GM23338 (cell line): Measurements from ENCODE around the gene KCNN3. TPM values are rescaled to one million over a fixed set of nuclear protein-coding genes. Genes with fewer than 3 reads are reported as not detected.
A peak's percentile ranks its signal among the peaks of the same experiment; 100 is the strongest.
"Not testable (repeated sequence)": the region's sequence is repeated elsewhere in the genome, so short reads cannot be mapped to it uniquely, and the experiment has no call there.

Experiments used
- ATAC-seq: fragments of 200-7000 bp; cut with Tn5 transposase; 3 replicates; pipeline ENCODE4 v1.9.1; 2020
- DNase-seq: peaks from one replicate; pipeline ENCODE4 v3.0.0-alpha.2; 2015; ENCODE audit warnings: low spot score
- H2AFZ ChIP-seq: fragments of 200-600 bp; sonication (generic); 2 replicates; pipeline ENCODE4 v1.8.0; 2016; ENCODE audit warnings: antibody characterized with exemption, mild to moderate bottlenecking, moderate library complexity
- H3F3A ChIP-seq: fragments of 200-600 bp; sonication (generic); replicated peaks from 2 replicates; pipeline ENCODE4 v1.8.0; 2017; ENCODE audit warnings: antibody characterized with exemption, mixed run types, low read depth
- H3K27ac ChIP-seq: fragments of 200-600 bp; sonication (generic); 2 replicates; pipeline ENCODE4 v1.6.1; 2016; ENCODE audit warnings: low read depth
- H3K27me3 ChIP-seq: fragments of 200-600 bp; sonication (generic); 2 replicates; pipeline ENCODE4 v1.8.0; 2016; ENCODE audit warnings: mild to moderate bottlenecking, mixed run types, moderate library complexity; ENCODE audit not compliant: insufficient read depth
- H3K36me3 ChIP-seq: fragments of 200-600 bp; sonication (generic); 2 replicates; pipeline ENCODE4 v1.8.0; 2016; ENCODE audit warnings: mild to moderate bottlenecking; ENCODE audit not compliant: insufficient read depth
- H3K4me1 ChIP-seq: fragments of 200-600 bp; sonication (generic); 2 replicates; pipeline ENCODE4 v1.8.0; 2016; ENCODE audit warnings: mild to moderate bottlenecking, moderate library complexity; ENCODE audit not compliant: insufficient read depth
- H3K4me2 ChIP-seq: fragments of 200-600 bp; sonication (generic); 2 replicates; pipeline ENCODE4 v1.7.1; 2017; ENCODE audit warnings: mixed run types
- H3K4me3 ChIP-seq: fragments of 200-600 bp; sonication (generic); 2 replicates; pipeline ENCODE4 v1.6.1; 2016; ENCODE audit warnings: mixed run types
- H3K79me2 ChIP-seq: fragments of 200-600 bp; sonication (generic); replicated peaks from 2 replicates; pipeline ENCODE4 v1.8.0; 2017; ENCODE audit warnings: mild to moderate bottlenecking; ENCODE audit not compliant: insufficient read depth
- H3K9me2 ChIP-seq: fragments of 200-600 bp; sonication (generic); 2 replicates; pipeline ENCODE4 v1.8.0; 2017; ENCODE audit not compliant: insufficient read depth
- H4K20me1 ChIP-seq: fragments of 200-600 bp; sonication (generic); replicated peaks from 2 replicates; pipeline ENCODE4 v1.8.0; 2017; ENCODE audit warnings: mild to moderate bottlenecking; ENCODE audit not compliant: insufficient read depth
- H3K27ac Mint-ChIP-seq: 2 replicates; pipeline ENCODE4 v1.8.0; 2020; ENCODE audit warnings: inconsistent platforms, mild to moderate bottlenecking, moderate library complexity, mixed read lengths
- H3K27me3 Mint-ChIP-seq: 3 replicates; pipeline ENCODE4 v1.8.0; 2022; ENCODE audit warnings: low read depth, mild to moderate bottlenecking, moderate library complexity, mixed read lengths, inconsistent platforms; ENCODE audit not compliant: insufficient read depth, poor library complexity
- H3K36me3 Mint-ChIP-seq: 3 replicates; pipeline ENCODE4 v1.8.0; 2021; ENCODE audit warnings: low read depth, mild to moderate bottlenecking, inconsistent platforms, moderate library complexity, mixed read lengths
- H3K4me1 Mint-ChIP-seq: 3 replicates; pipeline ENCODE4 v1.8.0; 2020; ENCODE audit warnings: mild to moderate bottlenecking, inconsistent platforms, mixed read lengths
- H3K4me3 Mint-ChIP-seq: 3 replicates; pipeline ENCODE4 v1.8.0; 2021; ENCODE audit warnings: moderate library complexity, mild to moderate bottlenecking, inconsistent platforms, mixed read lengths
- H3K9me3 Mint-ChIP-seq: 3 replicates; pipeline ENCODE4 v1.8.0; 2020; ENCODE audit warnings: moderate library complexity, mild to moderate bottlenecking, inconsistent platforms, mixed read lengths
- CTCF ChIP-seq, 2 experiments: fragments of 200-600 bp in 1 of 2; sonication (generic) in 1 of 2; conservative IDR thresholded peaks; 2 replicates each; pipeline versions ENCODE4 v1.5.1 to v1.6.1; 2016 to 2017; ENCODE audit warnings: antibody characterized with exemption in 2 of 2, low read depth in 2 of 2, mild to moderate bottlenecking in 2 of 2, moderate library complexity in 1 of 2
- ETS1 ChIP-seq: IDR thresholded peaks from 2 replicates; pipeline ENCODE4 v1.6.1; 2016; ENCODE audit warnings: antibody characterized with exemption
- NANOG ChIP-seq: IDR thresholded peaks from 2 replicates; pipeline ENCODE4 v1.6.1; 2016; ENCODE audit warnings: antibody characterized with exemption, borderline replicate concordance
- POLR2AphosphoS5 ChIP-seq: IDR thresholded peaks from 2 replicates; pipeline ENCODE4 v1.6.1; 2016; ENCODE audit warnings: antibody characterized with exemption, low read depth
- ZNF114 ChIP-seq: fragments of 250-450 bp; sonication (Bioruptor Pico); IDR thresholded peaks from 2 replicates; pipeline ENCODE4 v1.5.0; 2020; ENCODE audit warnings: mild to moderate bottlenecking, moderate library complexity
- ZNF331 ChIP-seq: fragments of 250-450 bp; sonication (Bioruptor Pico); IDR thresholded peaks from 2 replicates; pipeline ENCODE4 v1.5.0; 2020; ENCODE audit warnings: low read depth, mild to moderate bottlenecking, moderate library complexity
- polyA plus RNA-seq: library from polyadenylated mRNA; unstranded; fragments of >200 nt; fragmentation: Nextera tagmentation; extraction: Ambion mirVana; gene quantifications from 2 replicates; pipeline ENCODE4 v1.2.1, GENCODE V29; 2016
- total RNA-seq: library from RNA; depleted of rRNA; stranded (reverse); fragments of >200 nt; shearing (Covaris generic); gene quantifications from 2 replicates; pipeline ENCODE4 v1.2.3, GENCODE V29; 2014

KCNN3 gene
- total and polyA plus RNA-seq, 2 experiments from 2014 or later, result 1.9 to 3.0 TPM

- not testable (repeated sequence) for DNase-seq, H3K4me1 ChIP-seq, H3K27ac ChIP-seq, H2AFZ ChIP-seq, H3K4me3 ChIP-seq, H3K4me2 ChIP-seq, H3F3A ChIP-seq, H3K36me3 ChIP-seq, ATAC-seq, H3K27ac Mint-ChIP-seq, H3K9me3 Mint-ChIP-seq, H3K27me3 ChIP-seq, H3K79me2 ChIP-seq, H3K9me2 ChIP-seq, H3K4me3 Mint-ChIP-seq, H4K20me1 ChIP-seq, H3K36me3 Mint-ChIP-seq
- peaks cover 11% of the 10 kb centered on the region for H3K27me3 Mint-ChIP-seq
- H3K4me1 Mint-ChIP-seq, result peaks cover 19% of the 10 kb centered on the region
These were observed 198.7 kb downstream of the KCNN3 start for GRCh38 chr1:154671412-154671811.

- H3K9me3 Mint-ChIP-seq, H3K27ac Mint-ChIP-seq, H2AFZ ChIP-seq, DNase-seq, H3K9me2 ChIP-seq, H3F3A ChIP-seq, H4K20me1 ChIP-seq, H3K4me2 ChIP-seq, H3K27ac ChIP-seq, H3K79me2 ChIP-seq, H3K4me3 Mint-ChIP-seq, H3K27me3 ChIP-seq, H3K36me3 Mint-ChIP-seq, H3K36me3 ChIP-seq, H3K4me3 ChIP-seq, ATAC-seq, H3K4me1 ChIP-seq: not testable (repeated sequence)
- H3K27me3 Mint-ChIP-seq, result peaks cover 11% of the 10 kb centered on the region
- H3K4me1 Mint-ChIP-seq, result peaks cover 19% of the 10 kb centered on the region
These were observed 199.5 kb downstream of the KCNN3 start for GRCh38 chr1:154670310-154671270.

- H3K36me3 ChIP-seq, result no peaks in the 10 kb centered on the region
These were observed 200.4 kb downstream of the KCNN3 start for GRCh38 chr1:154669464-154670282.

More at GRCh38 chr1:154669464-154670282, 200.4 kb downstream of the KCNN3 start:
- DNase-seq (peak; percentile 90), ATAC-seq (peak; percentile 100)
- Histone ChIP-seq H3K27me3 (no peaks in the 10 kb centered on the region), H3F3A (no peaks in the 10 kb centered on the region), H3K79me2 (no peaks in the 10 kb centered on the region), H3K9me2 (no peaks in the 10 kb centered on the region), H3K4me1 (no peaks in the 10 kb centered on the region; the same call in 1 of the 2 replicates), H3K4me2 (no peak overlapping the region), H4K20me1 (no peaks in the 10 kb centered on the region), H2AFZ (0 out of 2 replicates have a peak overlapping the region, but pooled peaks have one; percentile 5), H3K4me3 (no peak overlapping the region), H3K27ac (no peak overlapping the region)
- H3K36me3 Mint-ChIP-seq, result no peaks in the 10 kb centered on the region; the same call in 2 of the 3 replicates
- H3K4me1 Mint-ChIP-seq, result peaks cover 19% of the 10 kb centered on the region
- H3K4me3 Mint-ChIP-seq, result no peak overlapping the region
- TF ChIP-seq ZNF114 (CRISPR knock-in tag) (no peak), ETS1 (no peak), POLR2AphosphoS5 (no peak), ZNF331 (CRISPR knock-in tag) (no peak), NANOG (no peak), CTCF (conservative IDR thresholded peaks at IDR 0.05; ENCODE audit: low read depth in 2 of 2) (peak; percentile 82 to 98)
- H3K27me3 Mint-ChIP-seq, result peaks cover 11% of the 10 kb centered on the region
- no peak overlapping the region for H3K27ac Mint-ChIP-seq
- H3K9me3 Mint-ChIP-seq, result no peaks in the 10 kb centered on the region; the same call in 2 of the 3 replicates
